Measurements from ENCODE around the gene ZFR. TPM values are rescaled to one million over a fixed set of nuclear protein-coding genes. Genes with fewer than 3 reads are reported as not detected.

Gene ZFR
- total RNA-seq, 1 experiment from 2014 or later, result 72.7 TPM

GRCh38 chr5:32365623-32366022 lies 78.9 kb downstream of the ZFR start:
- in situ Hi-C loops (cut with HindIII; ENCODE audit: low pct_unique_long_range_greater_than_20kb, low sequenced_read_pairs), result no loop called here
- H3K27me3 ChIP-seq (ENCODE audit: control insufficient read depth, insufficient read depth, low read length), result no peaks in the 10 kb centered on the region
- no peak overlapping the region for H3K27ac ChIP-seq (ENCODE audit: low read length)
- ATAC-seq, result no peak
- no peaks in the 10 kb centered on the region for H3K4me1 ChIP-seq (ENCODE audit: control insufficient read depth, insufficient read depth, low read length)
- H3K36me3 ChIP-seq (ENCODE audit: control insufficient read depth, insufficient read depth, low read length), result peaks cover 25% of the 10 kb centered on the region
- ChIA-PET POLR2A (no interaction called here), CTCF (no interaction called here)
- no peaks in the 10 kb centered on the region for H3K9me3 ChIP-seq (ENCODE audit: control insufficient read depth, insufficient read depth, low read depth, low read length)
- H3K4me3 ChIP-seq (ENCODE audit: low read depth in 2 of 2, low read length in 2 of 2), result no peak overlapping the region
- DNase-seq (ENCODE audit: low read depth, low spot score), result no peak
- intact Hi-C loops (cut with micrococcal nuclease; ENCODE audit: unreplicated experiment), result no loop called here
- no TSS peak for BruUV-seq (replicated peaks)
- TF ChIP-seq, protein P1, sequence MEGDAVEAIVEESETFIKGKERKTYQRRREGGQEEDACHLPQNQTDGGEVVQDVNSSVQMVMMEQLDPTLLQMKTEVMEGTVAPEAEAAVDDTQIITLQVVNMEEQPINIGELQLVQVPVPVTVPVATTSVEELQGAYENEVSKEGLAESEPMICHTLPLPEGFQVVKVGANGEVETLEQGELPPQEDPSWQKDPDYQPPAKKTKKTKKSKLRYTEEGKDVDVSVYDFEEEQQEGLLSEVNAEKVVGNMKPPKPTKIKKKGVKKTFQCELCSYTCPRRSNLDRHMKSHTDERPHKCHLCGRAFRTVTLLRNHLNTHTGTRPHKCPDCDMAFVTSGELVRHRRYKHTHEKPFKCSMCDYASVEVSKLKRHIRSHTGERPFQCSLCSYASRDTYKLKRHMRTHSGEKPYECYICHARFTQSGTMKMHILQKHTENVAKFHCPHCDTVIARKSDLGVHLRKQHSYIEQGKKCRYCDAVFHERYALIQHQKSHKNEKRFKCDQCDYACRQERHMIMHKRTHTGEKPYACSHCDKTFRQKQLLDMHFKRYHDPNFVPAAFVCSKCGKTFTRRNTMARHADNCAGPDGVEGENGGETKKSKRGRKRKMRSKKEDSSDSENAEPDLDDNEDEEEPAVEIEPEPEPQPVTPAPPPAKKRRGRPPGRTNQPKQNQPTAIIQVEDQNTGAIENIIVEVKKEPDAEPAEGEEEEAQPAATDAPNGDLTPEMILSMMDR (IDR thresholded peaks at IDR 0.05), result no peak
- TF ChIP-seq, protein P2, sequence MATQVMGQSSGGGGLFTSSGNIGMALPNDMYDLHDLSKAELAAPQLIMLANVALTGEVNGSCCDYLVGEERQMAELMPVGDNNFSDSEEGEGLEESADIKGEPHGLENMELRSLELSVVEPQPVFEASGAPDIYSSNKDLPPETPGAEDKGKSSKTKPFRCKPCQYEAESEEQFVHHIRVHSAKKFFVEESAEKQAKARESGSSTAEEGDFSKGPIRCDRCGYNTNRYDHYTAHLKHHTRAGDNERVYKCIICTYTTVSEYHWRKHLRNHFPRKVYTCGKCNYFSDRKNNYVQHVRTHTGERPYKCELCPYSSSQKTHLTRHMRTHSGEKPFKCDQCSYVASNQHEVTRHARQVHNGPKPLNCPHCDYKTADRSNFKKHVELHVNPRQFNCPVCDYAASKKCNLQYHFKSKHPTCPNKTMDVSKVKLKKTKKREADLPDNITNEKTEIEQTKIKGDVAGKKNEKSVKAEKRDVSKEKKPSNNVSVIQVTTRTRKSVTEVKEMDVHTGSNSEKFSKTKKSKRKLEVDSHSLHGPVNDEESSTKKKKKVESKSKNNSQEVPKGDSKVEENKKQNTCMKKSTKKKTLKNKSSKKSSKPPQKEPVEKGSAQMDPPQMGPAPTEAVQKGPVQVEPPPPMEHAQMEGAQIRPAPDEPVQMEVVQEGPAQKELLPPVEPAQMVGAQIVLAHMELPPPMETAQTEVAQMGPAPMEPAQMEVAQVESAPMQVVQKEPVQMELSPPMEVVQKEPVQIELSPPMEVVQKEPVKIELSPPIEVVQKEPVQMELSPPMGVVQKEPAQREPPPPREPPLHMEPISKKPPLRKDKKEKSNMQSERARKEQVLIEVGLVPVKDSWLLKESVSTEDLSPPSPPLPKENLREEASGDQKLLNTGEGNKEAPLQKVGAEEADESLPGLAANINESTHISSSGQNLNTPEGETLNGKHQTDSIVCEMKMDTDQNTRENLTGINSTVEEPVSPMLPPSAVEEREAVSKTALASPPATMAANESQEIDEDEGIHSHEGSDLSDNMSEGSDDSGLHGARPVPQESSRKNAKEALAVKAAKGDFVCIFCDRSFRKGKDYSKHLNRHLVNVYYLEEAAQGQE (IDR thresholded peaks at IDR 0.05; ENCODE audit: insufficient read depth in 1 of 2, low read depth in 2 of 2, low read length in 1 of 2), result no peak
- TF ChIP-seq POLR2AphosphoS5 (IDR thresholded peaks at IDR 0.05; ENCODE audit: low read depth, low read length) (no peak), TCF7L2 (IDR thresholded peaks at IDR 0.05; ENCODE audit: low read depth, low read length) (no peak), SIN3A (IDR thresholded peaks at IDR 0.05; ENCODE audit: borderline replicate concordance, insufficient read depth, low read depth, low read length) (no peak)

GRCh38 chr5:32363030-32363429 lies 81.5 kb downstream of the ZFR start:
- H3K4me1 ChIP-seq (ENCODE audit: control insufficient read depth, insufficient read depth, low read length), result no peaks in the 10 kb centered on the region
- no peak for DNase-seq (ENCODE audit: low read depth, low spot score)
- H3K27me3 ChIP-seq (ENCODE audit: control insufficient read depth, insufficient read depth, low read length), result no peaks in the 10 kb centered on the region
- H3K9me3 ChIP-seq (ENCODE audit: control insufficient read depth, insufficient read depth, low read depth, low read length), result no peaks in the 10 kb centered on the region
- BruUV-seq (replicated peaks), result no TSS peak
- in situ Hi-C loops (cut with HindIII; ENCODE audit: low pct_unique_long_range_greater_than_20kb, low sequenced_read_pairs), result no loop called here
- intact Hi-C loops (cut with micrococcal nuclease; ENCODE audit: unreplicated experiment), result no loop called here
- ChIA-PET POLR2A (no interaction called here), CTCF (interaction anchor here (1.1 kb wide), 1 partner anchor 131 kb away, joined by 3 read pairs; no protein-coding TSS in a partner anchor)
- TF ChIP-seq, protein P2 (IDR thresholded peaks at IDR 0.05; ENCODE audit: insufficient read depth in 1 of 2, low read depth in 2 of 2, low read length in 1 of 2), result no peak
- no peak for TF ChIP-seq SIN3A (IDR thresholded peaks at IDR 0.05; ENCODE audit: borderline replicate concordance, insufficient read depth, low read depth, low read length)
- TF ChIP-seq POLR2AphosphoS5 (IDR thresholded peaks at IDR 0.05; ENCODE audit: low read depth, low read length), result no peak
- TF ChIP-seq, protein P1 (IDR thresholded peaks at IDR 0.05), result no peak
- TF ChIP-seq TCF7L2 (IDR thresholded peaks at IDR 0.05; ENCODE audit: low read depth, low read length), result no peak
- H3K36me3 ChIP-seq (ENCODE audit: control insufficient read depth, insufficient read depth, low read length), result peaks cover 31% of the 10 kb centered on the region
- no peak overlapping the region for H3K27ac ChIP-seq (ENCODE audit: low read length)
- no peak for ATAC-seq
- H3K4me3 ChIP-seq (ENCODE audit: low read depth in 2 of 2, low read length in 2 of 2), result no peak overlapping the region

All from Panc1 (cell line).